ENCODE data around the gene AGAP3.
A peak's percentile ranks its signal among the peaks of the same experiment; 100 is the strongest.

AGAP3 gene

GRCh38 chr7:151137791-151138152 is 51.5 kb downstream of the AGAP3 start:
- DNase-seq = no peak

GRCh38 chr7:151138153-151138851 is 52.0 kb downstream of the AGAP3 start:
- no peak for DNase-seq

DNA sequence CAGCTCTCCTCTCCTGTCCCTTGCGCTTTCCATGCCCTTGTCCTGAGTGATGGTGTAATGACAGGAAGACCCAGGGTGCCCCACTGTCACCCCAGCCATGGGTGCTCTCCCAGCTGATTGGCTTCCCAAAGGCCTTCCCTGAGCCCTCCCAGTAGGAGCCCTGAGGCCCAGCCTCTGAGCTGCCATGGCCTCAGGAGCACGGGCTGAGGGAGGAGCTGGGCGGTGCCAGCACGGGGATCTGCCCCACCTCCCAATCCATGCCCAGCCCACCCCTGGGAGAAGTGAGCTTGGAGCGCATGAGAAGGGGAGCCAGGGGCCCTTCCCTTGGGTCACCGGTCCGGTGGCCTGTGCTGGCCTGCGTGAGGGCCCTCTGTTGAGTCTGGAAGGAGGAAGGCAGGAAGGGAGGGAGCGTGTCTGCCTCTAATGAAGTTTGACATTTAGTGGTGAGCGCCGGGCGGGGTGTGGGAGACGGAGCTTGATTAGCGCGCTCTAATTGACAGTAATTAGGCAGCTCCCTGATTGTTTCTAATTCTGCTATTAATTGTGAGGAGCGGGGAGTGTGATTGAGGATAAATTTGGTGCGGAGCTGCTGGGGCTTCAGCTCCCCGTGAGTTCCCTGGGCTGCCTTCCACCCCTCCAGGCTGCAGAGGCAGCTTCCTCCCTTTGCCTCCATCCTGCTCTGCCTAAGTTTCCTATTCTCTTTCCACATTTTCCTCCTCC is 53.0 kb downstream of the AGAP3 start:
- DNase-seq = no peak

- DNase-seq = no peak
Measured at GRCh38 chr7:151139791-151140190, 53.5 kb downstream of the AGAP3 start.

DNA sequence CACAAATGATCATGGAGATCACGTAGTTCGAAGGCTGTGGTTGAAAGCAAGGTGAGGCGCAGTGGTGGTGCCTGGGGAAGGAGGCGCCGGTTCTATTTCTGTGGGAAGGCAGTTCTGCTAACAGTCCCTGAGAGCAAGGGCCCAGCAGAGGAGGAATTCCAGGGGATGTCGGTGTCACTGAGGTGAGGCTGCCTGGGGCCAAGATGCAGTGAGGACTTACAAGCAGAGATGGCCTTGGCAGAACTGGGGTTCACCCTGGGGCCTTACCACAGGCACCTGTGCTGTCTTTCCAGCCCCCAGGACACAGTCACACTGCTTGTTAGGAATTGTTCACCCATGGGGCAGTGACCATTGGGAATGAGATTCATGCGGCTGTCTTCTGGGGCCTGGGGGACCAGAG is 54.6 kb downstream of the AGAP3 start:
- no peak for DNase-seq

DNA sequence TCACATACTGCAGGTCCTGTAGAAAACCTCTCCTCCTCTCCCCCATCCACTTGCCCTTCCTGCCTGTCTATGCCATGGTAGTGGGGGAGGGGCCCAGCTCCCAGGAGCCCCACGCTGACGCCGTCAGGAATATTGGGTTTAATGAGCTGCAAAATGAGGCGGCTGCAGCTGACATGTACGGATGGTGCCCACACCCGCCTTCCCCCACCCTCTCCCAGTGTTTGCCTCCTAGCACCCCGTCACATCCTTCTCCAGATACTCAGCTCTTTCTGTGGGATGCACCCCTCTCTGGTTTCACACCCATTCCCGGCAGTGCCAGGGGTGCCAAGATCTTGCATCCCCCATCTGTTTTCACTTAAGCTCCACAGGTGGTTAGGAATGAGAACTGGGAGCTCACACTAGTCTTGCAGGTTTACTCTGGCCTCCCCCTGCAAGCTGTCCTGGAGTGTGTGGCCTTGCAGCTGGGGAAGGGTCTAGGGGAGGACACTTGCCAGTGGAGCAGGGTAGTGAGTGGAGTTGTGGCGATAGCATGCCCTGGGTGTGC is 55.1 kb downstream of the AGAP3 start:
- no peak for DNase-seq

DNA sequence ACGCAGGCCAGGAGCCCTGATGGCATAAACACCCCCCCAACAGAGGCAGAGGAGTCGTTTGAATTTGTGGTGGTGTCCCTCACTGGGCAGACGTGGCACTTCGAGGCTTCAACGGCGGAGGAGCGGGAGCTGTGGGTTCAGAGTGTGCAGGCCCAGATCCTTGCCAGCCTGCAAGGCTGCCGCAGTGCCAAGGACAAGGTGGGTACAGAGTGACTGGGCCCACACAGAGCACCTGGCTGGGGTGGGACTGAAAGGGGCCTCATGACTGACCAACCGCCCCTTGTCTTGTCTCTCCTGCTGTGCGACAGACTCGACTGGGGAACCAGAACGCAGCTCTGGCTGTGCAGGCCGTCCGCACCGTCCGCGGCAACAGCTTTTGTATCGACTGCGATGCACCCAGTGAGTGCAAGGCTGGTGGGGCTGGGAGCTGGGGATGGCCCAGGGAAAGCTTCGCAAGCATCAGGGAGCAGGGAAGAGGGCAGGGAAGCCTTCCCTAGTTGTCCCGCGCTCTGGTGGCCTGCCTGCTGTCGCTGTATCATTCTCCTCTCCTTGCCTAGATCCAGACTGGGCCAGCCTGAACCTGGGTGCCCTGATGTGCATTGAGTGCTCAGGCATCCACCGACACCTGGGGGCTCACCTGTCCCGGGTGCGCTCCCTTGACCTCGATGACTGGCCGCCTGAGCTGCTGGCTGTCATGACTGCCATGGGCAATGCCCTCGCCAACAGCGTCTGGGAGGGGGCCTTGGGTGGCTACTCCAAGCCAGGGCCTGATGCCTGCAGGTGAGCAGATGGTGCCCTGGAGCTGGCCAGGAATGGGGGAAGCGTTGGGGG is 55.8 kb downstream of the AGAP3 start:
- no peak for DNase-seq

DNA sequence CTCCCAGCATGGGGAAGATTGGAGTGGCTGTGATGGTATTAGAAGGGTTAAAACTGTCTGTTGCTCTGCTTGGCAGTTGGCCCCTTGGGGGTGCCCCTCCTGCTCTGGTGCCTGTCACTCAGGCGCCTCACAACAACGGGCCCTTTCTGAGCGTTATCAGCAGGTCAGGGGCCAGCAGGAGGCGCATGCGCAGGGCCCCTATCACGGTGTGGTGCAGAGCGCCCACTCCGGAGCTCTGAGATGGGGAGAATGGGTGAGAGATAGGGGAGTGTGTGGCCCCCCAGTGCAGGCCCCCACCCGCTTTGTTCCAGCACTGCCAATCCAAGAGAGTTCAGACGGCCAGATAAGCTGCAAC is 56.4 kb downstream of the AGAP3 start:
- DNase-seq = peak; percentile 77

GRCh38 chr7:151143261-151144015 is 57.2 kb downstream of the AGAP3 start:
- DNase-seq = no peak

- DNase-seq = no peak
Measured at GRCh38 chr7:151144387-151144786, 58.1 kb downstream of the AGAP3 start.

GRCh38 chr7:151146761-151147160 is 60.5 kb downstream of the AGAP3 start:
- DNase-seq = peak; percentile 50

- no peak for DNase-seq
Measured at GRCh38 chr7:151148319-151149259, 62.3 kb downstream of the AGAP3 start.

DNA sequence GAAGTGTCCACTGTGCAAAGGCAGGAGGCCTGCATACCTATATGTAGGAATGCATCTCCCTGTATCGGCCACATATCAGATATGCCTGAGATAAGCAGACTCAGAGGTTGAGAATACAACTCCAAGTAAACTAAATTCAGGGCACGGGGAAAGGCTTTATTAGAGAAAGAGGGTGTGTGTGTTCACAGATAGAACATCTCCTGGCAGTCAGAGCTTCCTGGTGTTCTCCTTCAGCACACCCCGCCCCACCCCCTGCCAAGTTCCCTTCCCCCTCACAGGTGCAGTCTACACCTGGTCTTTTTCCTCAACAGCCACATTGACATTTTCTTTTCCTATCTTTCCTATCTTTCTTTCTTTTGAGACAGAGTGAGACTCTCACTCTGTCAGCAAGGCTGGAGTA is 64.1 kb downstream of the AGAP3 start:
- DNase-seq = no peak

DNA sequence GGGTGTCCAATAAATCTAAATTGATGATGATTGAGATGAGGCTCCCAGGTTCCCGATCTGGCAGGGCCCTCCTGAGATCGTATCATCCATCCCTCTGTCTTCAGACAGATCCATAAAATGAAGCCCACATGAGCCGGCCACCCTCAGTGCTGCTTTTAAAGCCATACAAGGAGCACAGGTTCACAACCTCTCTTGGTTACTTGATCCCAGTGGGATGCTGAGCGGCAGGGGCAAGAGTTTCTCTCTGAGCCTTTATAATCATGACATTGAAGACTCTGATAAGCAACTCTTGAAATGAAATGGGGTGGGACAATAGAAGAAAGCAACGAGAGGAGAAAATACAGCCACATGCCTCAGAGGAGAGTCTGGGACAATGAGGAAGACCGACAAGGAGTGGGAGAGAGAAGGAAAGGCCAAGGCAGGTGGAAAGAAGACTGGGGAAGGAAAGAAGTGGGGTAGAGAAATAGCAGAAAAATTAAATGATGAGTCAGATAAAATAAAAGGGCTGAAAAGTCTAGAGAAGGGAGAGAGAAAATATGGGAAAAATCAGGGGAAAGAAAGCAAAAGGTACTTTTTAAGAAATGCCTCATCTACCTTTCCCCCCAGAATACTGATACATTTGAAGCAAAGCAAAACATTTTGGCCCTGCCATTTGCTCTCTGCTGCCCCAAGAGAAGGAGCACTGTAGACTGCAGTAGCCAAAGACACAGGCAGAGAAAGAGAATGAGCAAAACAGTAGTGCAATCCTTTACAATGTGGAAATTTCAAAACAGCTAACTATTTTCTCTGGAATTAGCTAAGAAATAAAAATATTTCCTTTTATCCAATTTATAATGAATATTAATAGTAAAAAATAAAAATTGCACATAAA is 66.6 kb downstream of the AGAP3 start:
- no peak for DNase-seq

DNA sequence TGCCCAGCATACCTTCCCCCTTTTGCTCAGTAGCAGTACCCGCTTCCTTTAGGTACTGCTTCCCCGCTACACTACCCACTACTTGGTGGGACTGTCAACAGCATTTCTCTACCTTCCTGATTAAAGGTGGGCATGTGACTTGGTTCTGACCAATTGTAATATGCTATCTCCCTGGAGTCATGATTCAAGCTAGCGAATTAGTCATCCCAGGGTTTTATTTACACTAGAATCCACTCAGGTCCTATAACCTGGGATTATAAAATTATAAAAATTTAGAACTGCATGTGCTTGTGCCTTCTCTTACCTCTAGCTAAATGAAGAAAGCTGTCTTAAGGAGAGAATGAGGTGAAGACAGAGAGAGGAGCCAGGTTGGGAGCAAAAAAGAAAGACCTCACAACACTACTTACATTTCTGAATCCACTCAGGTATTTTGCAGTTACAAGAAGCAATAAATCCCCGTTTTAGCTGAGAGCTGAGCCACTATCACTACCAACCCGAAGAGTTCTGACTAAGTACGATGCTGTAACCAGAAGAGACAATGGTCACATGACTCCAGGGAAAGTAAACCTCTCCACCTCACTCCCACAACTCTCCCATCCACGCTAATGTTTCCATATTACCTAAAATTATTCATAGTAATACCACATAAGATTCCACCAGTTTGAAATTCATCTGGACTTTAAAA is 71.5 kb downstream of the AGAP3 start:
- DNase-seq = no peak

GRCh38 chr7:151161757-151162156 is 75.5 kb downstream of the AGAP3 start:
- DNase-seq = no peak

DNA sequence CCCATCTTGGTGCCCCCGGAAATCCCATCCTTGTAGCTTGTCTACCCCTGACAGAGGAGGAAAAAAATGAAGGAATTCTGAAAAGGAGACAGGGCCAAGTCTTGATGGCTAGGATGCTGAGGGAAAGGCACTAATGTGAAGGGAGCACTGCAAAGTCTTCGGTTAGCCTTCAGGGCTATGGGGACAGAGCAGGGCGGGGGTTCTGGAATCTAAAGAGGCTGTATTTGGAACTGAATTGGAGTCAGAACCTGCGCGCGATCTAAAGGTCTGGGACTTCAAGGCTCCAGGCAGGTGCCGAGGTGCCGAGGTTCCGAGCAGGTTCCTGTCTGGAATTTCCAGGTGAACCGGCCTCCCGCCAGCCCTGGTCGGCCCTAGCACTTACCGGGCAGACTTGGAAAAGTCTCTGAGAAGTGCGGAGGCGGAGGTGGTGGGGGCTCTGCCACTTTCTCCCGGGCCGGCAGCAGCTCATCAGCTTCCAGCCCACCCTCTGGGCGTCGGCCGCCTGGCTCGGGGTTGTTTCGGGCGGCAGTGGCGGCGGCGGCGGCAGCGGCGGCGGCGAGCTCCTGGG is 80.4 kb downstream of the AGAP3 start:
- no peak for DNase-seq

GRCh38 chr7:151167197-151167961 is 81.1 kb downstream of the AGAP3 start, which contains the start of gene GBX1:
GBX1 (minus strand) TSS chr7:151167694; CDS start chr7:151167548, 146 bp downstream.
- no peak for DNase-seq
